Neural cell (in vitro differentiated cells): ENCODE measurements around the gene KIF19. TPM values are rescaled to one million over a fixed set of nuclear protein-coding genes. Genes with fewer than 3 reads are reported as not detected.

ENCODE experiments used
- H2AFZ ChIP-seq: fragments of 200-600, 300-800 bp; sonication (generic), shearing (Covaris generic); 2 replicates; pipeline ENCODE4 v1.6.0; 2014; ENCODE audit warnings: low read depth, mild to moderate bottlenecking, antibody characterized with exemption, low read length, moderate library complexity
- H3F3A ChIP-seq: fragments of 200-600 bp; shearing (Covaris generic); 2 replicates; pipeline ENCODE4 v1.6.1; 2016; ENCODE audit warnings: mild to moderate bottlenecking, moderate library complexity, mixed read lengths, antibody characterized with exemption, low read length; ENCODE audit not compliant: insufficient read depth, poor library complexity, severe bottlenecking
- H3K27ac ChIP-seq: fragments of 200-600, 300-800 bp; sonication (generic), shearing (Covaris generic); 2 replicates; pipeline ENCODE4 v1.5.1; 2014; ENCODE audit warnings: mild to moderate bottlenecking, low read length, moderate library complexity
- H3K27me3 ChIP-seq: fragments of 300-800, 200-600 bp; sonication (generic), shearing (Covaris generic); 2 replicates; pipeline ENCODE4 v1.6.0; 2014; ENCODE audit warnings: mild to moderate bottlenecking, low read depth, low read length, moderate library complexity; ENCODE audit not compliant: insufficient read depth
- H3K36me3 ChIP-seq: fragments of 300-800, 200-600 bp; sonication (generic), shearing (Covaris generic); 2 replicates; pipeline ENCODE4 v1.5.1; 2014; ENCODE audit warnings: mild to moderate bottlenecking, antibody characterized with exemption, low read length, moderate library complexity; ENCODE audit not compliant: insufficient read depth
- H3K4me2 ChIP-seq: fragments of 300-800, 200-600 bp; sonication (generic), shearing (Covaris generic); 2 replicates; pipeline ENCODE4 v1.6.0; 2014; ENCODE audit warnings: mild to moderate bottlenecking, low read length
- H3K4me3 ChIP-seq: fragments of 300-800, 200-600 bp; sonication (generic), shearing (Covaris generic); 2 replicates; pipeline ENCODE4 v1.5.1; 2014; ENCODE audit warnings: mild to moderate bottlenecking, low read length, moderate library complexity
- H3K79me2 ChIP-seq: fragments of 200-600 bp; shearing (Covaris generic); replicated peaks from 2 replicates; pipeline ENCODE4 v1.6.0; 2014; ENCODE audit warnings: mild to moderate bottlenecking, low read length, moderate library complexity; ENCODE audit not compliant: insufficient read depth
- H3K9ac ChIP-seq: fragments of 300-800, 200-600 bp; sonication (generic), shearing (Covaris generic); 2 replicates; pipeline ENCODE4 v1.6.1; 2016; ENCODE audit warnings: mild to moderate bottlenecking, low read length, mixed read lengths
- H3K9me2 ChIP-seq: fragments of 200-600 bp; shearing (Covaris generic); 2 replicates; pipeline ENCODE4 v1.6.1; 2016; ENCODE audit warnings: mild to moderate bottlenecking, low read length, mixed read lengths; ENCODE audit not compliant: insufficient read depth
- H3K9me3 ChIP-seq: fragments of 200-600, 300-800 bp; sonication (generic), shearing (Covaris generic); 2 replicates; pipeline ENCODE4 v1.6.1; 2016; ENCODE audit warnings: mild to moderate bottlenecking, mixed run types, low read length, moderate library complexity, mixed read lengths
- H4K20me1 ChIP-seq: fragments of 200-600 bp; shearing (Covaris generic); 2 replicates; pipeline ENCODE4 v1.6.1; 2016; ENCODE audit warnings: mild to moderate bottlenecking, mixed run types; ENCODE audit not compliant: insufficient read depth
- CTCF ChIP-seq: fragments of 450-650 bp; IDR thresholded peaks from 2 replicates; pipeline ENCODE4 v1.5.1; 2014; ENCODE audit warnings: antibody characterized with exemption, mild to moderate bottlenecking, moderate library complexity; ENCODE audit not compliant: poor library complexity, severe bottlenecking
- EP300 ChIP-seq: fragments of 450-650 bp; conservative IDR thresholded peaks from 2 replicates; pipeline ENCODE4 v1.6.1; 2014; ENCODE audit warnings: antibody characterized with exemption, mild to moderate bottlenecking, moderate library complexity; ENCODE audit not compliant: poor library complexity, severe bottlenecking
- EZH2 ChIP-seq: fragments of 200-600, 300-800 bp; shearing (Covaris generic), sonication (generic); IDR thresholded peaks from 2 replicates; pipeline ENCODE4 v1.6.1; 2014; ENCODE audit warnings: antibody characterized with exemption, low read length, borderline replicate concordance, mild to moderate bottlenecking; ENCODE audit not compliant: insufficient read depth, poor library complexity, severe bottlenecking
- MXI1 ChIP-seq: fragments of 450-650 bp; conservative IDR thresholded peaks from 2 replicates; pipeline ENCODE4 v1.6.1; 2014; ENCODE audit warnings: antibody characterized with exemption, mild to moderate bottlenecking; ENCODE audit not compliant: poor library complexity, severe bottlenecking
- POLR2AphosphoS5 ChIP-seq: IDR thresholded peaks from 2 replicates; pipeline ENCODE4 v1.6.1; 2012
- RAD21 ChIP-seq: fragments of 450-650 bp; conservative IDR thresholded peaks from 2 replicates; pipeline ENCODE4 v1.6.1; 2014; ENCODE audit warnings: antibody characterized with exemption, mild to moderate bottlenecking, moderate library complexity
- REST ChIP-seq: IDR thresholded peaks from 2 replicates; pipeline ENCODE4 v1.6.1; 2012; ENCODE audit warnings: borderline replicate concordance
- SMC3 ChIP-seq: fragments of 450-650 bp; conservative IDR thresholded peaks from 2 replicates; pipeline ENCODE4 v1.6.1; 2014; ENCODE audit warnings: antibody characterized with exemption, mild to moderate bottlenecking, moderate library complexity; ENCODE audit not compliant: poor library complexity
- TAF1 ChIP-seq: IDR thresholded peaks from 2 replicates; pipeline ENCODE4 v1.6.1; 2012; ENCODE audit warnings: low read depth
- polyA plus RNA-seq: library from polyadenylated mRNA; depleted of rRNA; stranded (reverse); fragments of >200 nt; gene quantifications from 2 replicates; pipeline ENCODE4 v1.2.3, GENCODE V29; 2014

KIF19 gene
- polyA plus RNA-seq, 1 donor from 2014 or later = not detected

GRCh38 chr17:74288785-74289184 is 37.2 kb upstream of the KIF19 start:
- no peaks in the 10 kb centered on the region for H3K36me3 ChIP-seq
- no peaks in the 10 kb centered on the region for H3K79me2 ChIP-seq
- TF ChIP-seq TAF1 = no peak
- no peak for TF ChIP-seq EP300
- no peak for TF ChIP-seq POLR2AphosphoS5
- TF ChIP-seq SMC3 = no peak
- H3F3A ChIP-seq = no peaks in the 10 kb centered on the region
- no peak overlapping the region for H3K4me2 ChIP-seq
- H3K9me2 ChIP-seq = no peaks in the 10 kb centered on the region
- no peak overlapping the region for H3K9ac ChIP-seq
- no peak overlapping the region for H2AFZ ChIP-seq
- no peaks in the 10 kb centered on the region for H4K20me1 ChIP-seq
- H3K27ac ChIP-seq = no peak overlapping the region
- no peaks in the 10 kb centered on the region for H3K9me3 ChIP-seq
- H3K27me3 ChIP-seq = no peaks in the 10 kb centered on the region
- H3K4me3 ChIP-seq = no peak overlapping the region

- H3K9me2 ChIP-seq = no peaks in the 10 kb centered on the region
- H3K36me3 ChIP-seq = no peaks in the 10 kb centered on the region
- H4K20me1 ChIP-seq = no peaks in the 10 kb centered on the region
- H3F3A ChIP-seq = no peaks in the 10 kb centered on the region
- H3K27ac ChIP-seq = no peak overlapping the region
- no peaks in the 10 kb centered on the region for H3K79me2 ChIP-seq
- TF ChIP-seq EP300 = no peak
- no peak for TF ChIP-seq MXI1
- no peak for TF ChIP-seq EZH2
- TF ChIP-seq POLR2AphosphoS5 = no peak
- no peak for TF ChIP-seq RAD21
- TF ChIP-seq CTCF = no peak
- no peak for TF ChIP-seq REST
- no peak for TF ChIP-seq TAF1
- no peak for TF ChIP-seq SMC3
- no peak overlapping the region for H3K4me3 ChIP-seq
- no peaks in the 10 kb centered on the region for H3K9me3 ChIP-seq
- no peaks in the 10 kb centered on the region for H3K27me3 ChIP-seq
- H3K4me2 ChIP-seq = no peak overlapping the region
- H3K9ac ChIP-seq = no peak overlapping the region
- no peak overlapping the region for H2AFZ ChIP-seq
Observed at GRCh38 chr17:74289688-74290087, 36.3 kb upstream of the KIF19 start.

- Histone ChIP-seq H4K20me1 (no peaks in the 10 kb centered on the region), H3K4me3 (no peak overlapping the region), H3K9me2 (no peaks in the 10 kb centered on the region), H3K9me3 (no peaks in the 10 kb centered on the region), H3K36me3 (no peaks in the 10 kb centered on the region), H3K4me2 (no peak overlapping the region), H3F3A (no peaks in the 10 kb centered on the region), H3K27me3 (no peaks in the 10 kb centered on the region), H3K9ac (no peak overlapping the region), H2AFZ (no peak overlapping the region), H3K79me2 (no peaks in the 10 kb centered on the region), H3K27ac (no peak overlapping the region)
- TF ChIP-seq CTCF = no peak
- TF ChIP-seq TAF1 = no peak
- TF ChIP-seq MXI1 = no peak
- TF ChIP-seq RAD21 = no peak
- no peak for TF ChIP-seq SMC3
Observed at GRCh38 chr17:74290340-74290739, 35.7 kb upstream of the KIF19 start.
